ENCODE results near the gene KCNA1. TPM values are rescaled to one million over a fixed set of nuclear protein-coding genes. Genes with fewer than 3 reads are reported as not detected.

Gene KCNA1
- polyA plus RNA-seq, 1 donor from 2014 or later: 14.7 TPM

- Histone ChIP-seq H3K9ac (ENCODE audit: low read length) (no peak overlapping the region), H3K27me3 (ENCODE audit: insufficient read depth, low read depth, low read length) (no peaks in the 10 kb centered on the region), H4K20me1 (ENCODE audit: insufficient read depth) (no peaks in the 10 kb centered on the region), H3K4me2 (ENCODE audit: low read length) (no peak overlapping the region), H3K9me2 (ENCODE audit: insufficient read depth, low read length) (no peaks in the 10 kb centered on the region), H3F3A (ENCODE audit: insufficient read depth, low read length, poor library complexity, severe bottlenecking) (no peaks in the 10 kb centered on the region), H3K4me3 (ENCODE audit: low read length) (no peak overlapping the region), H3K36me3 (ENCODE audit: insufficient read depth, low read length) (no peaks in the 10 kb centered on the region), H3K9me3 (ENCODE audit: low read length) (no peaks in the 10 kb centered on the region), H2AFZ (ENCODE audit: low read depth, low read length) (no peak overlapping the region), H3K27ac (ENCODE audit: low read length) (no peak overlapping the region), H3K79me2 (replicated peaks; ENCODE audit: insufficient read depth, low read length) (no peaks in the 10 kb centered on the region)
- TF ChIP-seq EP300 (conservative IDR thresholded peaks at IDR 0.05; ENCODE audit: poor library complexity, severe bottlenecking): no peak
- no peak for TF ChIP-seq EZH2 (IDR thresholded peaks at IDR 0.05; ENCODE audit: borderline replicate concordance, insufficient read depth, low read length, poor library complexity, severe bottlenecking)
- TF ChIP-seq POLR2AphosphoS5 (IDR thresholded peaks at IDR 0.05): no peak
- no peak for TF ChIP-seq RAD21 (conservative IDR thresholded peaks at IDR 0.05)
- no peak for TF ChIP-seq REST (IDR thresholded peaks at IDR 0.05; ENCODE audit: borderline replicate concordance)
- TF ChIP-seq TAF1 (IDR thresholded peaks at IDR 0.05; ENCODE audit: low read depth): no peak
- TF ChIP-seq MXI1 (conservative IDR thresholded peaks at IDR 0.05; ENCODE audit: poor library complexity, severe bottlenecking): no peak
- TF ChIP-seq SMC3 (conservative IDR thresholded peaks at IDR 0.05; ENCODE audit: poor library complexity): no peak
- TF ChIP-seq CTCF (IDR thresholded peaks at IDR 0.05; ENCODE audit: poor library complexity, severe bottlenecking): no peak
These were observed 24.8 kb downstream of the KCNA1 start for GRCh38 chr12:4934407-4935035.

DNA sequence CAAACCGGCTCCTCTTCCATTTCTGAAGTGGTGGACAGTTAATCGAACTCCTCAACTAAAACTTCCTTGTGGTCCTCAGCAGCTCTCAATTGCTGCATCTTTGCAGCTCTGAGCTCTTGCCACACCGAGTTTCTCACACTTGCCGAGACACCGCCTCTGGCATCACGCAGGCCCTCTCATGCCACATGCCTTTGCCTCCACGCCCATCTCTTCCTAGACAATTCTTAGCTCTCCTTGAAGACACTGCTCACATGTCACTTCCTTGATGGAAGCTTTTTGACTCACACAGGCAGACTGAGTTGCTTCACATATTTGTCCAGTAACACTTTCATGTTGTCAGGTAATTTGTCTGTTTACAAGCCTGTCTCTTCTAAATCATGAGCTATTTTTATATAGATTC is 29.2 kb downstream of the KCNA1 start:
- no peak overlapping the region for H3K4me2 ChIP-seq (ENCODE audit: low read length)
- peak overlapping the region; percentile 57 for H3K9ac ChIP-seq (ENCODE audit: low read length)
- H2AFZ ChIP-seq (ENCODE audit: low read depth, low read length): no peak overlapping the region
- no peak for TF ChIP-seq POLR2AphosphoS5 (IDR thresholded peaks at IDR 0.05)
- H3F3A ChIP-seq (ENCODE audit: insufficient read depth, low read length, poor library complexity, severe bottlenecking): no peaks in the 10 kb centered on the region
- H3K27ac ChIP-seq (ENCODE audit: low read length): peak overlapping the region; percentile 93
- no peaks in the 10 kb centered on the region for H3K9me3 ChIP-seq (ENCODE audit: low read length)
- peak overlapping the region; percentile 44 for H3K4me3 ChIP-seq (ENCODE audit: low read length)
- no peaks in the 10 kb centered on the region for H3K9me2 ChIP-seq (ENCODE audit: insufficient read depth, low read length)
- no peaks in the 10 kb centered on the region for H4K20me1 ChIP-seq (ENCODE audit: insufficient read depth)
- no peaks in the 10 kb centered on the region for H3K36me3 ChIP-seq (ENCODE audit: insufficient read depth, low read length)
- H3K27me3 ChIP-seq (ENCODE audit: insufficient read depth, low read depth, low read length): no peaks in the 10 kb centered on the region
- H3K79me2 ChIP-seq (replicated peaks; ENCODE audit: insufficient read depth, low read length): no peaks in the 10 kb centered on the region
